Lung (tissue), 12 donors: ENCODE results near the gene ADAMTS16. TPM values are rescaled to one million over a fixed set of nuclear protein-coding genes. Genes with fewer than 3 reads are reported as not detected.

Experiments used
- ATAC-seq: fragments of 200-7000 bp; cut with Tn5 transposase; one replicate; pipeline ENCODE4 v1.9.1; 2020; ENCODE audit warnings: moderate number of reproducible peaks; ENCODE audit not compliant: insufficient read depth, low FRiP score
- DNase-seq, 3 donors: peaks; one replicate each; pipeline ENCODE4 v3.0.0-alpha.2; 2013 to 2017
- H3K27ac ChIP-seq, 2 donors: one replicate each; pipeline ENCODE4 v1.5.1; 2013; ENCODE audit warnings: mild to moderate bottlenecking in 2 of 2, moderate library complexity in 2 of 2, control low read depth in 1 of 2, inconsistent platforms in 1 of 2, low read depth in 1 of 2, low read length in 1 of 2
- H3K27me3 ChIP-seq, 3 donors: one replicate each; pipeline ENCODE4 v1.5.1; 2013; ENCODE audit warnings: low read length in 2 of 3; ENCODE audit not compliant: control insufficient read depth in 3 of 3, insufficient read depth in 3 of 3
- H3K36me3 ChIP-seq, 4 donors: one replicate each; pipeline ENCODE4 v1.5.1; 2013; ENCODE audit warnings: low read length in 4 of 4, mild to moderate bottlenecking in 1 of 4, moderate library complexity in 1 of 4; ENCODE audit not compliant: control insufficient read depth in 4 of 4, insufficient read depth in 4 of 4
- H3K4me1 ChIP-seq, 5 donors: one replicate each; pipeline ENCODE4 v1.5.1; 2013; ENCODE audit warnings: low read length in 5 of 5, mild to moderate bottlenecking in 2 of 5, moderate library complexity in 1 of 5; ENCODE audit not compliant: control insufficient read depth in 5 of 5, insufficient read depth in 5 of 5
- H3K4me3 ChIP-seq: one replicate; pipeline ENCODE4 v1.5.1; 2013; ENCODE audit warnings: mild to moderate bottlenecking, control low read depth, moderate library complexity
- H3K9ac ChIP-seq, 2 donors: one replicate each; pipeline ENCODE4 v1.5.1; 2013; ENCODE audit warnings: low read length in 2 of 2, control low read depth in 1 of 2; ENCODE audit not compliant: insufficient read depth in 1 of 2
- H3K9me3 ChIP-seq, 4 donors: one replicate each; pipeline ENCODE4 v1.5.1; 2013; ENCODE audit warnings: low read length in 3 of 4, mild to moderate bottlenecking in 1 of 4, moderate library complexity in 1 of 4; ENCODE audit not compliant: control insufficient read depth in 4 of 4, insufficient read depth in 3 of 4
- CTCF ChIP-seq: IDR thresholded peaks from 2 replicates; pipeline ENCODE4 v1.5.1; 2012; ENCODE audit warnings: mild to moderate bottlenecking; ENCODE audit errors: control extremely low read depth, extremely low read depth
- WGBS, 2 donors: extraction: QIAGEN DNeasy Blood & Tissue Kit; methylation state at CpG; one replicate each; pipeline ENCODE4 v1.1.7; 2013; 5-methylcytosine and 5-hydroxymethylcytosine counted together
- polyA plus RNA-seq, 2 donors: library from polyadenylated mRNA; stranded (reverse); fragments of 200-250 nt; gene quantifications; one replicate each; pipeline ENCODE4 v1.2.1, GENCODE V29; 2013
- total RNA-seq, 2 donors: library from RNA; depleted of rRNA in 1 of 2; stranded (reverse); fragments of >200 nt in 1 of 2; gene quantifications; one replicate each; pipeline ENCODE4 v1.2.1, GENCODE V29; 2014 to 2021
- donor health status: control.
- donor health status: control.
- donor health status: Bipolar disorder and iron deficiency.
- donor health status: healthy.
- donor health status: DM: yes; HTN: yes; CAD: no.

The ADAMTS16 gene
- total and polyA plus RNA-seq, 4 donors = 0.09 to 0.97 TPM; not detected in 2

DNA sequence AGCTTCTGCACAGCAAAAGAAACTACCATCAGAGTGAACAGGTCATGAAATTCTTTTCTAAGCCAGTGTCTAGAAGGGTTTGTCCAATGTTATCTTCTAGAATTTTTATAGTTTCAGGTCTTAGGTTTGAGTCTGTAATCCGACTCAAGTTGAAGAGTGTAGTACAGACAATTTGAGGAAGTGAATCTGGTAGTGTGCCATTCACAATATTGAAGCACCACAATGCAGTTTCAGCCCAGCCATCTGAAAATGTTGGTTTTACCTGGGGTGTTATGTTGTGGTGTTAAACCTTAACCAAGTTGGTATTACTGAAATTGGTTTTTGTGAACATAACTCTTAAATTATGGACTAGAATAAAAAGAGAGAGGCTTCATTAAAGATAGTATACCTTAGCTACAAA is 77.2 kb downstream of the ADAMTS16 start:
- no peaks in the 10 kb centered on the region for H3K36me3 ChIP-seq
- H3K9ac ChIP-seq = no peak overlapping the region
- ATAC-seq (no peak), DNase-seq (no peak)
- no peak overlapping the region for H3K4me3 ChIP-seq
- H3K27ac ChIP-seq = no peak overlapping the region
- H3K4me1 ChIP-seq = no peaks in the 10 kb centered on the region
- 65 to 84% methylated on average over 1 of the region's 1 CpG for WGBS, 2 donors
- no peaks in the 10 kb centered on the region for H3K27me3 ChIP-seq
- TF ChIP-seq CTCF = no peak
- H3K9me3 ChIP-seq = peaks cover 0 to 5% (median 0%) of the 10 kb centered on the region in 4 donors

DNA sequence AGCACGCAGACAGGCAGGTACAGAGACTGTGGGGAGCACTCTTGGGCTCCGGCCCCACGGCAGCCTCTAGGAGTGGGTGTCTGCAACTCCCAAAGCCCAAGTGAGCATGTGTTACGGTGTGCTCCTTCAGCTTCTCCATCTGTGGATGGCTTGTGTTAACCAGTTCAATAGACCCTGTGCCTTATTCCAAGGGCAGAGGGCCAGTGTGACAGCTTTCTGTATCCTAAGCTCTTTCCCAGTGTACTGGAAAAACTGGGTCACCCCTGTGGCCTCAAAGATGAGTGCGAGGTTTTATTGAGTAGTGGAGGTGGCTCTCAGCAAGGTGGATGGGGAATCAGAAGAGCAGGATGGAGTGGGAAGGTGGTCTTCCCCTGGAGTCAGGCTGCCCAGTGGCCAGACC is 78.3 kb downstream of the ADAMTS16 start:
- Histone ChIP-seq H3K9me3 (peaks cover 0 to 5% (median 0%) of the 10 kb centered on the region in 4 donors), H3K27me3 (no peaks in the 10 kb centered on the region), H3K4me1 (no peaks in the 10 kb centered on the region), H3K9ac (no peak overlapping the region), H3K4me3 (no peak overlapping the region), H3K27ac (no peak overlapping the region), H3K36me3 (no peaks in the 10 kb centered on the region)
- ATAC-seq (no peak), DNase-seq (no peak)
- TF ChIP-seq CTCF = no peak
- WGBS, 2 donors = 87 to 93% methylated on average over 5 of the region's 5 CpGs

- Histone ChIP-seq H3K36me3 (no peaks in the 10 kb centered on the region), H3K9ac (no peak overlapping the region), H3K27me3 (no peaks in the 10 kb centered on the region), H3K4me1 (no peaks in the 10 kb centered on the region), H3K4me3 (no peak overlapping the region), H3K9me3 (peaks cover 0 to 5% (median 0%) of the 10 kb centered on the region in 4 donors), H3K27ac (no peak overlapping the region)
- 89 to 90% methylated on average over 3 of the region's 3 CpGs for WGBS, 2 donors
- DNase-seq (no peak), ATAC-seq (no peak)
- TF ChIP-seq CTCF = no peak
Observed at GRCh38 chr5:5219541-5219940, 79.4 kb downstream of the ADAMTS16 start.
